ENCODE data around the gene DLL4.

DLL4 gene

GRCh38 chr15:40936709-40937666 lies 7.8 kb downstream of the DLL4 start:
- TF ChIP-seq, protein P1, sequence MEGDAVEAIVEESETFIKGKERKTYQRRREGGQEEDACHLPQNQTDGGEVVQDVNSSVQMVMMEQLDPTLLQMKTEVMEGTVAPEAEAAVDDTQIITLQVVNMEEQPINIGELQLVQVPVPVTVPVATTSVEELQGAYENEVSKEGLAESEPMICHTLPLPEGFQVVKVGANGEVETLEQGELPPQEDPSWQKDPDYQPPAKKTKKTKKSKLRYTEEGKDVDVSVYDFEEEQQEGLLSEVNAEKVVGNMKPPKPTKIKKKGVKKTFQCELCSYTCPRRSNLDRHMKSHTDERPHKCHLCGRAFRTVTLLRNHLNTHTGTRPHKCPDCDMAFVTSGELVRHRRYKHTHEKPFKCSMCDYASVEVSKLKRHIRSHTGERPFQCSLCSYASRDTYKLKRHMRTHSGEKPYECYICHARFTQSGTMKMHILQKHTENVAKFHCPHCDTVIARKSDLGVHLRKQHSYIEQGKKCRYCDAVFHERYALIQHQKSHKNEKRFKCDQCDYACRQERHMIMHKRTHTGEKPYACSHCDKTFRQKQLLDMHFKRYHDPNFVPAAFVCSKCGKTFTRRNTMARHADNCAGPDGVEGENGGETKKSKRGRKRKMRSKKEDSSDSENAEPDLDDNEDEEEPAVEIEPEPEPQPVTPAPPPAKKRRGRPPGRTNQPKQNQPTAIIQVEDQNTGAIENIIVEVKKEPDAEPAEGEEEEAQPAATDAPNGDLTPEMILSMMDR (conservative IDR thresholded peaks at IDR 0.05; ENCODE audit: low read depth, low read length) = no peak
- no peak for DNase-seq (ENCODE audit: low read depth)
- no peak overlapping the region for H3K4me3 ChIP-seq (ENCODE audit: low read length)

DNA sequence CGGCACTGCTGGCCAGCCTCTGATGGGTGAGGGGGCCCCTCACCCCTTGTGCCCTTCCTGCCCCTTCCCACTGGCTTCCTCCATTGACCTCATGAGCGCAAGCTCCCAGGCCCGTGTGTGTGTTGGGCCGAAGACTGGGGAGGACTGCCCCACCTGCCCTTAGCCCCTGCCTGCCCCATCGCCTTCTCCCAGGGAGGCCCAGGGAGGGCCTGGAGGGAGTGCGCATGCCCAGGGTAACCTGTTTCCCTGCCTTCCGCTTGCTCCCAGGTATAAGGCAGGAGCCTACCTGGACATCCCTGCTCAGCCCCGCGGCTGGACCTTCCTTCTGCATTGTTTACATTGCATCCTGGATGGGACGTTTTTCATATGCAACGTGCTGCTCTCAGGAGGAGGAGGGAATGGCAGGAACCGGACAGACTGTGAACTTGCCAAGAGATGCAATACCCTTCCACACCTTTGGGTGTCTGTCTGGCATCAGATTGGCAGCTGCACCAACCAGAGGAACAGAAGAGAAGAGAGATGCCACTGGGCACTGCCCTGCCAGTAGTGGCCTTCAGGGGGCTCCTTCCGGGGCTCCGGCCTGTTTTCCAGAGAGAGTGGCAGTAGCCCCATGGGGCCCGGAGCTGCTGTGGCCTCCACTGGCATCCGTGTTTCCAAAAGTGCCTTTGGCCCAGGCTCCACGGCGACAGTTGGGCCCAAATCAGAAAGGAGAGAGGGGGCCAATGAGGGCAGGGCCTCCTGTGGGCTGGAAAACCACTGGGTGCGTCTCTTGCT lies 8.8 kb downstream of the DLL4 start:
- TF ChIP-seq, protein P1 (conservative IDR thresholded peaks at IDR 0.05; ENCODE audit: low read depth, low read length) = peak; percentile 44
- no peak overlapping the region for H3K4me3 ChIP-seq (ENCODE audit: low read length)
- no peak for DNase-seq (ENCODE audit: low read depth)

DNA sequence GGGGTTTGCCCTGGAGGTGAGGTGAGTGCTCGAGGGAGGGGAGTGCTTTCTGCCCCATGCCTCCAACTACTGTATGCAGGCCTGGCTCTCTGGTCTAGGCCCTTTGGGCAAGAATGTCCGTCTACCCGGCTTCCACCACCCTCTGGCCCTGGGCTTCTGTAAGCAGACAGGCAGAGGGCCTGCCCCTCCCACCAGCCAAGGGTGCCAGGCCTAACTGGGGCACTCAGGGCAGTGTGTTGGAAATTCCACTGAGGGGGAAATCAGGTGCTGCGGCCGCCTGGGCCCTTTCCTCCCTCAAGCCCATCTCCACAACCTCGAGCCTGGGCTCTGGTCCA lies 9.4 kb downstream of the DLL4 start:
- TF ChIP-seq, protein P1 (conservative IDR thresholded peaks at IDR 0.05; ENCODE audit: low read depth, low read length) = no peak
- no peak for DNase-seq (ENCODE audit: low read depth)
- H3K4me3 ChIP-seq (ENCODE audit: low read length) = no peak overlapping the region

GRCh38 chr15:40940296-40940801 lies 11.2 kb downstream of the DLL4 start:
- DNase-seq (ENCODE audit: low read depth) = no peak
- H3K4me3 ChIP-seq (ENCODE audit: low read length) = no peak overlapping the region

GRCh38 chr15:40941068-40941527 lies 12.0 kb downstream of the DLL4 start:
- TF ChIP-seq, protein P1 (conservative IDR thresholded peaks at IDR 0.05; ENCODE audit: low read depth, low read length) = no peak
- DNase-seq (ENCODE audit: low read depth) = no peak
- H3K4me3 ChIP-seq (ENCODE audit: low read length) = peak overlapping the region; percentile 45

More at GRCh38 chr15:40940296-40940801, 11.2 kb downstream of the DLL4 start:
- TF ChIP-seq, protein P1 (conservative IDR thresholded peaks at IDR 0.05; ENCODE audit: low read depth, low read length) = no peak

GRCh38 chr15:40941528-40942336 lies 12.6 kb downstream of the DLL4 start:
- no peak for DNase-seq (ENCODE audit: low read depth)
- H3K4me3 ChIP-seq (ENCODE audit: low read length) = peak overlapping the region; percentile 58
- TF ChIP-seq, protein P1 (conservative IDR thresholded peaks at IDR 0.05; ENCODE audit: low read depth, low read length) = no peak
